Liver (tissue), 3 donors: ENCODE results near the gene SPTLC3.

Source experiments
- EGR1 ChIP-seq, 2 donors: IDR thresholded peaks; 2 replicates each; pipeline ENCODE4 v1.6.1; 2016 to 2018; ENCODE audit warnings: antibody characterized with exemption in 2 of 2, low read depth in 2 of 2
- FOXA1 ChIP-seq: IDR thresholded peaks from 2 replicates; pipeline ENCODE4 v1.6.1; 2016; ENCODE audit warnings: antibody characterized with exemption
- GABPA ChIP-seq, 2 donors: IDR thresholded peaks in 1 of 2; conservative IDR thresholded peaks in 1 of 2; 2 replicates each; pipeline ENCODE4 v1.6.1; 2016; ENCODE audit warnings: antibody characterized with exemption in 2 of 2, mild to moderate bottlenecking in 1 of 2, moderate library complexity in 1 of 2
- RAD21 ChIP-seq, 2 donors: IDR thresholded peaks; 2 replicates each; pipeline ENCODE4 v1.6.1; 2016; ENCODE audit warnings: antibody characterized with exemption in 2 of 2, mild to moderate bottlenecking in 2 of 2
- SP1 ChIP-seq: IDR thresholded peaks from 2 replicates; pipeline ENCODE4 v1.6.1; 2018; ENCODE audit warnings: antibody characterized with exemption, mild to moderate bottlenecking
- TAF1 ChIP-seq: conservative IDR thresholded peaks from 2 replicates; pipeline ENCODE4 v1.6.1; 2016; ENCODE audit warnings: antibody characterized with exemption, mild to moderate bottlenecking
- YY1 ChIP-seq: IDR thresholded peaks from 2 replicates; pipeline ENCODE4 v1.6.1; 2016; ENCODE audit warnings: antibody characterized with exemption, mild to moderate bottlenecking
- TF ChIP-seq, protein P1 (sequence below): IDR thresholded peaks from 2 replicates; pipeline ENCODE4 v1.6.1; 2016; ENCODE audit warnings: antibody characterized with exemption
- TF ChIP-seq, protein P2 (sequence below): fragments of 150-350 bp; IDR thresholded peaks from 2 replicates; pipeline ENCODE4 v1.5.1; 2017; ENCODE audit warnings: improper control_type of control experiment, low read depth, low read length; ENCODE audit not compliant: missing input control
- TF ChIP-seq, protein P3 (sequence below): IDR thresholded peaks from 2 replicates; pipeline ENCODE4 v1.6.1; 2016; ENCODE audit warnings: antibody characterized with exemption, mild to moderate bottlenecking
- TF ChIP-seq, protein P4 (sequence below): IDR thresholded peaks from 2 replicates; pipeline ENCODE4 v1.6.1; 2016; ENCODE audit warnings: antibody characterized with exemption
- donor health status: healthy.
- donor health status: healthy.

DNA sequence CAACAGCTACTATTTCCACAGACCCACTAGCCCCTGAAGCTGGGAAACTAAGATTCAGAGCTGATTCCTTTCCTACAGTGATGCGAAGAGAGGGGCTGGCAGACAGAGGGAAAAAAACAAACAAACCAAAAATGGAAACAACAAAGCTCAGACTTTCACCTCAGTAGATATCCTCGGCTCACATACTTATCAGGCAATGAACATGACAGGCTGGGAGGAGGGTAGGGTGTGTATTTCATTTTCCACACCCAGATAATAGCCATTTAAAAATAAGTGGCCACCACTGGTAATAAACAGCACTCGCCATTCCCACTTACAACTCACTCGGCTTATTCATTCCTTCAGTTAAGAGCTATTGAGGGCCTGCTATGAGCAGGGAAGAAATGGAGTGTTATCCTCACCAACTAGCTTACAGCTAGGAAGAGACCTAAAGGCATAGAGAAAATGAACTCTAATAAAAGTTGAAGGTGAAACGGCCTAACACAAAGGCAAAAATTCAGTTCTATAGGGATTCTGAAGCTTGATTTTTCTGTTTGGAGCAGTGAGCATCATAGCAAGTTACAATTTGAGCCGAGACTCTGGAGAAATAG lies 32.0 kb upstream of the SPTLC3 start:
- TF ChIP-seq, protein P1, sequence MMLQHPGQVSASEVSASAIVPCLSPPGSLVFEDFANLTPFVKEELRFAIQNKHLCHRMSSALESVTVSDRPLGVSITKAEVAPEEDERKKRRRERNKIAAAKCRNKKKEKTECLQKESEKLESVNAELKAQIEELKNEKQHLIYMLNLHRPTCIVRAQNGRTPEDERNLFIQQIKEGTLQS, result no peak
- TF ChIP-seq, protein P2, sequence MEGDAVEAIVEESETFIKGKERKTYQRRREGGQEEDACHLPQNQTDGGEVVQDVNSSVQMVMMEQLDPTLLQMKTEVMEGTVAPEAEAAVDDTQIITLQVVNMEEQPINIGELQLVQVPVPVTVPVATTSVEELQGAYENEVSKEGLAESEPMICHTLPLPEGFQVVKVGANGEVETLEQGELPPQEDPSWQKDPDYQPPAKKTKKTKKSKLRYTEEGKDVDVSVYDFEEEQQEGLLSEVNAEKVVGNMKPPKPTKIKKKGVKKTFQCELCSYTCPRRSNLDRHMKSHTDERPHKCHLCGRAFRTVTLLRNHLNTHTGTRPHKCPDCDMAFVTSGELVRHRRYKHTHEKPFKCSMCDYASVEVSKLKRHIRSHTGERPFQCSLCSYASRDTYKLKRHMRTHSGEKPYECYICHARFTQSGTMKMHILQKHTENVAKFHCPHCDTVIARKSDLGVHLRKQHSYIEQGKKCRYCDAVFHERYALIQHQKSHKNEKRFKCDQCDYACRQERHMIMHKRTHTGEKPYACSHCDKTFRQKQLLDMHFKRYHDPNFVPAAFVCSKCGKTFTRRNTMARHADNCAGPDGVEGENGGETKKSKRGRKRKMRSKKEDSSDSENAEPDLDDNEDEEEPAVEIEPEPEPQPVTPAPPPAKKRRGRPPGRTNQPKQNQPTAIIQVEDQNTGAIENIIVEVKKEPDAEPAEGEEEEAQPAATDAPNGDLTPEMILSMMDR, result no peak
- TF ChIP-seq GABPA (IDR thresholded peaks at IDR 0.05 in 1 of 2, conservative IDR thresholded peaks at IDR 0.05 in 1 of 2) (no peak), RAD21 (IDR thresholded peaks at IDR 0.05) (no peak), TAF1 (no peak), FOXA1 (no peak), EGR1 (IDR thresholded peaks at IDR 0.05; ENCODE audit: low read depth in 2 of 2) (no peak), YY1 (no peak), SP1 (peak; percentile 25)
- TF ChIP-seq, protein P3, sequence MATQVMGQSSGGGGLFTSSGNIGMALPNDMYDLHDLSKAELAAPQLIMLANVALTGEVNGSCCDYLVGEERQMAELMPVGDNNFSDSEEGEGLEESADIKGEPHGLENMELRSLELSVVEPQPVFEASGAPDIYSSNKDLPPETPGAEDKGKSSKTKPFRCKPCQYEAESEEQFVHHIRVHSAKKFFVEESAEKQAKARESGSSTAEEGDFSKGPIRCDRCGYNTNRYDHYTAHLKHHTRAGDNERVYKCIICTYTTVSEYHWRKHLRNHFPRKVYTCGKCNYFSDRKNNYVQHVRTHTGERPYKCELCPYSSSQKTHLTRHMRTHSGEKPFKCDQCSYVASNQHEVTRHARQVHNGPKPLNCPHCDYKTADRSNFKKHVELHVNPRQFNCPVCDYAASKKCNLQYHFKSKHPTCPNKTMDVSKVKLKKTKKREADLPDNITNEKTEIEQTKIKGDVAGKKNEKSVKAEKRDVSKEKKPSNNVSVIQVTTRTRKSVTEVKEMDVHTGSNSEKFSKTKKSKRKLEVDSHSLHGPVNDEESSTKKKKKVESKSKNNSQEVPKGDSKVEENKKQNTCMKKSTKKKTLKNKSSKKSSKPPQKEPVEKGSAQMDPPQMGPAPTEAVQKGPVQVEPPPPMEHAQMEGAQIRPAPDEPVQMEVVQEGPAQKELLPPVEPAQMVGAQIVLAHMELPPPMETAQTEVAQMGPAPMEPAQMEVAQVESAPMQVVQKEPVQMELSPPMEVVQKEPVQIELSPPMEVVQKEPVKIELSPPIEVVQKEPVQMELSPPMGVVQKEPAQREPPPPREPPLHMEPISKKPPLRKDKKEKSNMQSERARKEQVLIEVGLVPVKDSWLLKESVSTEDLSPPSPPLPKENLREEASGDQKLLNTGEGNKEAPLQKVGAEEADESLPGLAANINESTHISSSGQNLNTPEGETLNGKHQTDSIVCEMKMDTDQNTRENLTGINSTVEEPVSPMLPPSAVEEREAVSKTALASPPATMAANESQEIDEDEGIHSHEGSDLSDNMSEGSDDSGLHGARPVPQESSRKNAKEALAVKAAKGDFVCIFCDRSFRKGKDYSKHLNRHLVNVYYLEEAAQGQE, result no peak
- TF ChIP-seq, protein P4, sequence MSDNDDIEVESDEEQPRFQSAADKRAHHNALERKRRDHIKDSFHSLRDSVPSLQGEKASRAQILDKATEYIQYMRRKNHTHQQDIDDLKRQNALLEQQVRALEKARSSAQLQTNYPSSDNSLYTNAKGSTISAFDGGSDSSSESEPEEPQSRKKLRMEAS, result no peak
